Progenitor cell of endocrine pancreas (in vitro differentiated cells): ENCODE data around the gene TMEM9. TPM values are rescaled to one million over a fixed set of nuclear protein-coding genes. Genes with fewer than 3 reads are reported as not detected.

Source experiments
- DNase-seq: peaks from one replicate; pipeline ENCODE4 v3.0.0; 2021; ENCODE audit warnings: low spot score; ENCODE audit not compliant: unreplicated experiment
- H3K27ac Mint-ChIP-seq: 2 replicates; pipeline ENCODE4 v1.8.0; 2021; ENCODE audit warnings: mild to moderate bottlenecking, moderate library complexity, mixed read lengths
- H3K27me3 Mint-ChIP-seq: 2 replicates; pipeline ENCODE4 v1.8.0; 2021; ENCODE audit warnings: mixed read lengths
- H3K36me3 Mint-ChIP-seq: 2 replicates; pipeline ENCODE4 v1.8.0; 2022; ENCODE audit warnings: mixed read lengths; ENCODE audit not compliant: insufficient read depth
- H3K4me1 Mint-ChIP-seq: 2 replicates; pipeline ENCODE4 v1.8.0; 2021; ENCODE audit warnings: low read depth, mixed read lengths
- H3K4me3 Mint-ChIP-seq: 2 replicates; pipeline ENCODE4 v1.8.0; 2021; ENCODE audit warnings: low read depth, mild to moderate bottlenecking, moderate library complexity, mixed read lengths
- H3K9me3 Mint-ChIP-seq: 2 replicates; pipeline ENCODE4 v1.8.0; 2021; ENCODE audit warnings: low read depth, mixed read lengths
- CTCF ChIP-seq: fragments of 200-600 bp; sonication (generic); IDR thresholded peaks from one replicate; pipeline ENCODE4 v1.5.0; 2021; ENCODE audit warnings: antibody characterized with exemption, mild to moderate bottlenecking; ENCODE audit not compliant: unreplicated experiment
- total RNA-seq: library from RNA; stranded (reverse); gene quantifications from 2 replicates; pipeline ENCODE4 v1.2.1, GENCODE V29; 2021

TMEM9 gene
- total RNA-seq, 1 donor from 2014 or later, result 146 TPM

DNA sequence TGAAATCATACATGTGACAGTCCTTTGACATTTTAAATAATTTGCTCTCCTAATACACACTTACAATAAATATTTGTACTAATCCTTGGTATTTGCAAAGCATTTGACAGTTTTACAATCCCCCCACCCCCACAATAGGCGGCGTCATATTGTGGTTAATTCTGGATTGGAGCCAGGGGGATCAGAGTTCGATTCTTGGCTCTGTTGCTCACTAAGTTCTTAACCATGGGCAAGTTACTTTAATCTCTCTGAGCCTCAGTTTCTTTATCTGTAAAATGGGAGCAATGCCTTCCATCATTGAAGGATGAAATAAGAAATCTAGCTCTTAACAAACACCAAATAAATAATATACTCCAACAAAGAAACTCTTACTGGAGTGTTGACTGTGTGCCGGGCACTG, 65.9 kb downstream of the TMEM9 start:
- Mint-ChIP-seq H3K27ac (no peak overlapping the region), H3K36me3 (no peaks in the 10 kb centered on the region), H3K27me3 (peaks cover 12% of the 10 kb centered on the region), H3K4me3 (no peak overlapping the region), H3K4me1 (no peaks in the 10 kb centered on the region), H3K9me3 (no peaks in the 10 kb centered on the region)
- no peak for DNase-seq
- TF ChIP-seq CTCF, result no peak

DNA sequence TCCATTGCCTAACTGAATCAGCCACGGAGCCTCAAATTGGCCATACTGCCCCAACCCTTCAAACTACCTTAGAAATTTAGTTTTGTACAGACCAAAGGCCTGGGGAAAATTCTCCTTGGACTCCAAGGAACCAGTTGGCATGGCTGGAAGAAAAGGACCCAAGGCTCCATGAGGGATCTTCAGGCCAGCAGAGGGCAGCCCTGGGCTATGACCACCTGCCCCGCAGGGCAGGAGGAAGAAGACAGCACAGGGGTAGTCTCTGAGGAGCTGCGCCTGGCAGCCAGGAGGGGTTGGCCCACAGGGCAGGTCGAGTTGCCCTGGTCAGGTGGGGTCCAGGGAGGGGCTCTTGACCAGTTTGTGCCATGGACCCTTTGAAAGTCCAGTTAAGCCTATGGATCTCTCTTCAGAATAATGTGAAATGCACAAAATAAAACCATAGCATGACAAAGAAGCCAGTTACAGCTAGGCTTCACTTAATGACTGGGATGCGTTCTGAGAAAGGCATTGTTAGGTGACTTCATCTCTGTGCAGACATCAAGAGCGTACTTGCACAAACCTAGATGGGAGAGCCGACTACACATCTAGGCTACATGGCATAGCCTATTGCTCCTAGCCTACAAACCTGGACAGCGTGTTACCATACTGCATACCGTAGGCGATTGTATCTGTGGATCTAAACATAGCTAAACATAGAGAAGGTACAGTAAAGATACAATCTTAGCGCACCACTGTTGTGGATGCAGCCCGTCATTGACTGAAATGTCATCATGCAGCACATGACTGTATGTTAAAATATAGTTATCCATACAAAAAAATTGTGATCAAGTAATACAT, 68.2 kb downstream of the TMEM9 start:
- no peaks in the 10 kb centered on the region for H3K36me3 Mint-ChIP-seq
- peak; percentile 17 for DNase-seq
- H3K4me1 Mint-ChIP-seq, result no peaks in the 10 kb centered on the region
- no peaks in the 10 kb centered on the region for H3K9me3 Mint-ChIP-seq
- no peak overlapping the region for H3K4me3 Mint-ChIP-seq
- H3K27ac Mint-ChIP-seq, result no peak overlapping the region
- peaks cover 13% of the 10 kb centered on the region for H3K27me3 Mint-ChIP-seq
- peak; percentile 62 for TF ChIP-seq CTCF

Other genes starting within 250 kb of the TMEM9 start
- gene KIF21B, start 130.8 kb downstream of the TMEM9 start, total RNA-seq, result 10.1 and 11.4 TPM in 2 replicates
- 0.05 TPM in 1 of 2 replicates, not detected in the other for gene CACNA1S, start 42.0 kb downstream of the TMEM9 start, total RNA-seq
- 0.26 and 0.36 TPM in 2 replicates for gene ASCL5, start 27.3 kb downstream of the TMEM9 start, total RNA-seq
- gene IGFN1, start 36.4 kb upstream of the TMEM9 start, total RNA-seq, result 0.38 and 0.44 TPM in 2 replicates
- not detected in 2 replicates for gene PKP1, start 129.0 kb upstream of the TMEM9 start, total RNA-seq
- gene TNNT2, start 223.2 kb upstream of the TMEM9 start, total RNA-seq, result 1.9 and 2.3 TPM in 2 replicates
- 35.3 and 38.0 TPM in 2 replicates for gene LAD1, start 244.8 kb upstream of the TMEM9 start, total RNA-seq